Measurements from ENCODE around the gene DNAAF5.

Gene DNAAF5

DNA sequence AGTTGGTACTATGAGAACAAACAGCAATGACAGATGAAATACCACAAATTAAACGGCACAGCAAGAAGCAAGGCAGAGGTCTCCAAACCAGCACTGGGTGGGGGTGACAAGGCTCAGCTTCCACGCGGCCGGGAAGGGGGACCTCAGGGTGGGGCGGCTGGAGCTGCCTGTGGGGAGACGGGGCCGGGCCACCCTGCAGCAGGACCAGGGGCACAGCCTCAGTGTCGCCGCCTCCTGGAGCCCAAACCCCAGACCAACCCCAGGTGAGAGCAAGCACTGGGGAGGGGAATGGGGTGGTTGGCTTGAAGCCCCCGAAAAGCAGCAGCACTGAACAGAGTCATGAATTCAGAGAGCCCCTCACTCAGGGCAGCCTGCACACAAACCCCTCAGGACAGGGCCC, 49.9 kb downstream of the DNAAF5 start:
- Histone ChIP-seq H3K36me3 (ENCODE audit: low read depth) (peaks cover 46% of the 10 kb centered on the region), H3K4me1 (ENCODE audit: insufficient read depth, poor library complexity, severe bottlenecking) (no peaks in the 10 kb centered on the region)

DNA sequence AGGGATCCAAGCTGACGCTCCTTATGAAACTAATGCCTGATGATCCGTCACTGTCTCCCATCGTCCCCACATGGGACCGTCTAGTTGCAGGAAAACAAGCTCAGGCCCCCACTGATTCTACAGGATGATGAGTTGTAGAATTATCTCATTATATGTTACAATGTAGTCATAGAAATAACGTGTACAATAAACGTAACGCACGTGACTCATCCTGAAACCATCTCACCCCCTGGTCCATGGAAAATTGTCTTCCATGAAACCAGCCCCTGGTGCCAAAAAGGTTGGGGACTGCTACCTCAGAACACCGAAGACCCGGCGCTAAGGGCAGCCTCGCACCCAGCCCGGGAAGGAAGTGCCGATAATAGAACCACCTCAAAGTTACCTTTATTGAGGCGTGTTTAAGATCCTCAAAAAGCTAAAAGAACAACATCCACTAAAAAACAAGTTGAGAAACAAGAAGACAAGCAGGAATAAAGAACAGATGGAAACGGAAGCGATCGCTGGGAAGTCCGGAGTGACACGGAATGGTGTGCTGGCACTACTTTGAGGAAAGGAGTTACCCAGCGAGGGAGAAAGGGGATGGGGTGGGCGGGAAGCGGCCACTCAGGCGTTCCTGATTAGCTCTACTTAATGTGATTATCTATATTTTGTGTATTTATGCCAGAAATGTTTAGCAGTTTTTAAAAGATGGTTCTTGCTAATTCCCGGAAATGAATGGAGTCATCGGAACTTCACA, 50.7 kb downstream of the DNAAF5 start:
- H3K4me1 ChIP-seq (ENCODE audit: insufficient read depth, poor library complexity, severe bottlenecking): no peaks in the 10 kb centered on the region
- ATAC-seq (ENCODE audit: low read depth) (no peak), DNase-seq (ENCODE audit: low spot score) (no peak)
- no peaks in the 10 kb centered on the region for H3K9me3 ChIP-seq (ENCODE audit: severe bottlenecking)
- no peak overlapping the region for H3K4me3 ChIP-seq (ENCODE audit: severe bottlenecking)
- H3K36me3 ChIP-seq (ENCODE audit: low read depth): peaks cover 48% of the 10 kb centered on the region
- H3K27me3 ChIP-seq (ENCODE audit: insufficient read depth, poor library complexity, severe bottlenecking): no peaks in the 10 kb centered on the region
- no peak overlapping the region for H3K27ac ChIP-seq (ENCODE audit: poor library complexity, severe bottlenecking)
- TF ChIP-seq, protein P1, sequence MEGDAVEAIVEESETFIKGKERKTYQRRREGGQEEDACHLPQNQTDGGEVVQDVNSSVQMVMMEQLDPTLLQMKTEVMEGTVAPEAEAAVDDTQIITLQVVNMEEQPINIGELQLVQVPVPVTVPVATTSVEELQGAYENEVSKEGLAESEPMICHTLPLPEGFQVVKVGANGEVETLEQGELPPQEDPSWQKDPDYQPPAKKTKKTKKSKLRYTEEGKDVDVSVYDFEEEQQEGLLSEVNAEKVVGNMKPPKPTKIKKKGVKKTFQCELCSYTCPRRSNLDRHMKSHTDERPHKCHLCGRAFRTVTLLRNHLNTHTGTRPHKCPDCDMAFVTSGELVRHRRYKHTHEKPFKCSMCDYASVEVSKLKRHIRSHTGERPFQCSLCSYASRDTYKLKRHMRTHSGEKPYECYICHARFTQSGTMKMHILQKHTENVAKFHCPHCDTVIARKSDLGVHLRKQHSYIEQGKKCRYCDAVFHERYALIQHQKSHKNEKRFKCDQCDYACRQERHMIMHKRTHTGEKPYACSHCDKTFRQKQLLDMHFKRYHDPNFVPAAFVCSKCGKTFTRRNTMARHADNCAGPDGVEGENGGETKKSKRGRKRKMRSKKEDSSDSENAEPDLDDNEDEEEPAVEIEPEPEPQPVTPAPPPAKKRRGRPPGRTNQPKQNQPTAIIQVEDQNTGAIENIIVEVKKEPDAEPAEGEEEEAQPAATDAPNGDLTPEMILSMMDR (IDR thresholded peaks at IDR 0.05; ENCODE audit: poor library complexity, severe bottlenecking): no peak

More for the DNA sequence above, 49.9 kb downstream of the DNAAF5 start:
- Histone ChIP-seq H3K4me3 (ENCODE audit: severe bottlenecking) (no peak overlapping the region), H3K9me3 (ENCODE audit: severe bottlenecking) (no peaks in the 10 kb centered on the region), H3K27ac (ENCODE audit: poor library complexity, severe bottlenecking) (no peak overlapping the region), H3K27me3 (ENCODE audit: insufficient read depth, poor library complexity, severe bottlenecking) (no peaks in the 10 kb centered on the region)
- DNase-seq (ENCODE audit: low spot score): peak; percentile 40
- TF ChIP-seq, protein P1 (IDR thresholded peaks at IDR 0.05; ENCODE audit: poor library complexity, severe bottlenecking): no peak
- ATAC-seq (ENCODE audit: low read depth): no peak

DNA sequence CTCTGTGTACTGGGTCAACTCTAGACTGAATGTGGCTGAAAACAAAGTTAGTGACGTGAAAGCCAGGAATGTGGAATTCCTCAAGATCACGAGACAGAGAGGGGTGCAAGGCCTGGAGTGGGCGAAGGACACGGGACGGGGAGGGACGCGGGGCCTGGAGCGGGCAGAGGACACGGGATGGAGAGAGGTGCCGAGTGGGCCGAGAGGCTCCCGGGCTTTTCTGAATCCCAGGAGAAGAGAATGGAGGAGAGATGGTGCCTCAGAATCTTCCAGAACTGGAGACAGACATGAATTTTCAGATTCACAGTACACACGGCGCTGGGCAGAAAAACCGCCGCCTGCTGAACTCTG, 51.2 kb downstream of the DNAAF5 start:
- no peak for ATAC-seq (ENCODE audit: low read depth)
- Histone ChIP-seq H3K36me3 (ENCODE audit: low read depth) (peaks cover 48% of the 10 kb centered on the region), H3K27ac (ENCODE audit: poor library complexity, severe bottlenecking) (no peak overlapping the region), H3K9me3 (ENCODE audit: severe bottlenecking) (no peaks in the 10 kb centered on the region), H3K27me3 (ENCODE audit: insufficient read depth, poor library complexity, severe bottlenecking) (no peaks in the 10 kb centered on the region), H3K4me1 (ENCODE audit: insufficient read depth, poor library complexity, severe bottlenecking) (no peaks in the 10 kb centered on the region), H3K4me3 (ENCODE audit: severe bottlenecking) (no peak overlapping the region)
- TF ChIP-seq, protein P1 (IDR thresholded peaks at IDR 0.05; ENCODE audit: poor library complexity, severe bottlenecking): no peak
- DNase-seq (ENCODE audit: low spot score): no peak

DNA sequence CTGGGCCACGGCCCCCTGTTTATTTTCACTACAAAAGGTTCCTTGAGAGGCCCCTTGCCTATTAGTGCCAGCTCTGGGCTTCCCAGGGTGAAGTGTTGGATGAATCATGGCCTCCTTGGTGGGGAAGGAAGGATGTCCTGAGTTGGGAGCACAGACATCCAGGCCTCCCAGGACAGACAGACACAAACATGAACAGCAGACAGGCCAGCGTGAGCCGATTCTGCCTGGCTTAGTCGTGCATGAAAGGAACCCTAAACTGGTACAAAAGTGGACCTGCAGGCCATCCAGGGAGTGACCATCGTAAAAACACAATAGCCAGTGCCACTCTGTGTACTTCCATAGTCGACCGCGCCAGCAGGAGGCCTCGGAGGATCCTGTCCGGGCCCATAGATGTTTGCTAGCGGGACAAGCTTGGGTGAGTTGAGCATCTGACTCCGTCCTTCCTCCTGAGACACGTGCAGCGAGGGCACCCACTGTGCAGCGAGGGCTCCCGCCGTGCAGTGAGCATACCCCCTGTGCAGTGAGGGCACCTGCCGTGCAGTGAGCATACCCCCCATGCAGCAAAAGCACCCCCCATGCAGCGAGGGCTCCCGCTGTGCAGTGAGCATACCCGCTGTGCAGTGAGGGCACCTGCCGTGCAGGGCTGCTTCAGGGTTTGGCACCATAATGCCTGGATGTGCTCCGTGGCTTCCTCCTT, 51.9 kb downstream of the DNAAF5 start:
- no peaks in the 10 kb centered on the region for H3K4me1 ChIP-seq (ENCODE audit: insufficient read depth, poor library complexity, severe bottlenecking)
- ATAC-seq (ENCODE audit: low read depth) (no peak), DNase-seq (ENCODE audit: low spot score) (peak; percentile 47)
- H3K9me3 ChIP-seq (ENCODE audit: severe bottlenecking): no peaks in the 10 kb centered on the region
- TF ChIP-seq, protein P1 (IDR thresholded peaks at IDR 0.05; ENCODE audit: poor library complexity, severe bottlenecking): no peak
- H3K4me3 ChIP-seq (ENCODE audit: severe bottlenecking): no peak overlapping the region
- H3K36me3 ChIP-seq (ENCODE audit: low read depth): peaks cover 55% of the 10 kb centered on the region
- H3K27me3 ChIP-seq (ENCODE audit: insufficient read depth, poor library complexity, severe bottlenecking): no peaks in the 10 kb centered on the region
- H3K27ac ChIP-seq (ENCODE audit: poor library complexity, severe bottlenecking): no peak overlapping the region

DNA sequence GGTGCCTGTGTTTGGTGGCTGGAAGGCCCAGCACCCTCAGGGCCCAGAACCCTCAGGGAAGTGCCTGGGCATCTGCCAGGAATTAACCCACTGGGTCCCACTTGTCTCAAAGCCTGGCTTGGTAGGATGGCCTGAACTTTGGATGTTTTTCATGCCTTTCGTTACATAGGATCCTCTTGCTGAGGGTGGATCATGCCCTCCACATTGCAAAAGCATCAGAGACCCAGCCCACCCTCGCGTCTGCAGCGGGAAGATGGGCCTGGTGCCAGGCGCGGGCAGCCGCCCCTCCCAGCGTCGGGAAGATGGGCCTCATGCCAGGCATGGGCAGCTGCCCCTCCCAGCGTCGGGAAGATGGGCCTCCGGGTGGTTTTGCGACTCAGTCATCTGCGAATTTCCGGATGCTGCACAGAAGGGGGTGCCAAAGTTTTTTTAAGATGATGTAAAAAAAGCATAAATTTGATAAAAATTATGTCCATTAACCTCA, 52.5 kb downstream of the DNAAF5 start:
- TF ChIP-seq, protein P1 (IDR thresholded peaks at IDR 0.05; ENCODE audit: poor library complexity, severe bottlenecking): no peak
- H3K36me3 ChIP-seq (ENCODE audit: low read depth): peaks cover 55% of the 10 kb centered on the region
- no peak overlapping the region for H3K27ac ChIP-seq (ENCODE audit: poor library complexity, severe bottlenecking)
- ATAC-seq (ENCODE audit: low read depth): no peak
- H3K4me3 ChIP-seq (ENCODE audit: severe bottlenecking): no peak overlapping the region
- no peaks in the 10 kb centered on the region for H3K9me3 ChIP-seq (ENCODE audit: severe bottlenecking)
- peak; percentile 38 for DNase-seq (ENCODE audit: low spot score)
- H3K4me1 ChIP-seq (ENCODE audit: insufficient read depth, poor library complexity, severe bottlenecking): no peaks in the 10 kb centered on the region
- no peaks in the 10 kb centered on the region for H3K27me3 ChIP-seq (ENCODE audit: insufficient read depth, poor library complexity, severe bottlenecking)

Data from RWPE2 (cell line).